ENCODE results near the gene SLC40A1. TPM values are rescaled to one million over a fixed set of nuclear protein-coding genes. Genes with fewer than 3 reads are reported as not detected.

SLC40A1 gene
- total and polyA plus RNA-seq, 2 of the 8 experiments (the other 6 are each of a cell fraction or from before 2014, with no cell fraction given): 0.03 TPM; not detected in 1

DNA sequence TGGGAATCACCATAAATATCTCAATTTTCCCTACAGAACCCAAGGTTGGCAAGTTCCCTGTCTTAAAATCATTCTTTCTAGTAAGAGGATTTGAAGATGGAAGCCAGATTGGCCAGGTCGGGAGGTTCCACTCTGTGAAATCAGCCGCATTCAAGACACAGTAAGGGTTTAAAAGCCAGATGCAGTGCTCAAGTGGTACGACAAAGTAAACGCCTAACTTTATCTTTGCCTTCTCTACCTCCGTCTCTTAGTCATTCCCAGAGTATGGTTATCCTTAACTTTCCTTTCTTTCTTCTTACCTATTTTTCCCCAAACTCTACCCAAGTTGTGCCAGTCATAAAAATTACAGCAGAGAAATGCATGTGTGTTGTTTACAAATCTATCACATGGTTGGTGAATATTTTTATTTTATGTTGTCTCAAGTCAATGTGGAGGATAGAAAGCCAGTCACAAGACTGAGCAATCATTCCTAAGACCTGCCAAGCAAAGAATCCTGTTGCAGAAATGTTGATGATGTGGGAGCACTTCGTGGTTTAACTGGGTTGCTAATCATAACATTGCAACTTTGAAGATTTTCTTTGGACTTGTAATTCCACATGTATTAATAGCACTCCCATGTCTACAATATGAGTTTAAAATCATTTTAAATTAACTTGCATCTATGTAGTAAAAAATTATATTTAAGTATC, 62.6 kb downstream of the SLC40A1 start (continued):
- TF ChIP-seq SIN3A (conservative IDR thresholded peaks at IDR 0.05 in 1 of 2, IDR thresholded peaks at IDR 0.05 in 1 of 2; ENCODE audit: low read depth in 1 of 2, low read length in 2 of 2): no peak
- TF ChIP-seq NRF1 (IDR thresholded peaks at IDR 0.05; ENCODE audit: low read depth, low read length): no peak
- no peak for TF ChIP-seq KDM4A (IDR thresholded peaks at IDR 0.05; ENCODE audit: low read depth, low read length, severe bottlenecking)
- no peak for TF ChIP-seq MAFK (IDR thresholded peaks at IDR 0.05; ENCODE audit: low read depth, low read length)
- TF ChIP-seq SIX5 (IDR thresholded peaks at IDR 0.05; ENCODE audit: low read depth, low read length): no peak
- TF ChIP-seq SUZ12 (IDR thresholded peaks at IDR 0.05; ENCODE audit: low read length): no peak
- TF ChIP-seq TEAD4 (IDR thresholded peaks at IDR 0.05; ENCODE audit: low read depth, low read length): no peak
- TF ChIP-seq POLR2A (IDR thresholded peaks at IDR 0.05; ENCODE audit: control extremely low read depth in 1 of 2, low read depth in 2 of 2, low read length in 2 of 2): no peak

Measured in H1 (cell line).